GM18499 (cell line): ENCODE measurements around the gene NTM.
A peak's percentile ranks its signal among the peaks of the same experiment; 100 is the strongest.

Experiments
- ATAC-seq: cut with Tn5 transposase; IDR thresholded peaks from one replicate; pipeline ENCODE4 v1.9.1; 2021; ENCODE audit warnings: moderate number of reproducible peaks; ENCODE audit not compliant: insufficient read depth, unreplicated experiment

The NTM gene

GRCh38 chr11:131628739-131629138 is 258.3 kb downstream of the NTM start:
- no peak for ATAC-seq

DNA sequence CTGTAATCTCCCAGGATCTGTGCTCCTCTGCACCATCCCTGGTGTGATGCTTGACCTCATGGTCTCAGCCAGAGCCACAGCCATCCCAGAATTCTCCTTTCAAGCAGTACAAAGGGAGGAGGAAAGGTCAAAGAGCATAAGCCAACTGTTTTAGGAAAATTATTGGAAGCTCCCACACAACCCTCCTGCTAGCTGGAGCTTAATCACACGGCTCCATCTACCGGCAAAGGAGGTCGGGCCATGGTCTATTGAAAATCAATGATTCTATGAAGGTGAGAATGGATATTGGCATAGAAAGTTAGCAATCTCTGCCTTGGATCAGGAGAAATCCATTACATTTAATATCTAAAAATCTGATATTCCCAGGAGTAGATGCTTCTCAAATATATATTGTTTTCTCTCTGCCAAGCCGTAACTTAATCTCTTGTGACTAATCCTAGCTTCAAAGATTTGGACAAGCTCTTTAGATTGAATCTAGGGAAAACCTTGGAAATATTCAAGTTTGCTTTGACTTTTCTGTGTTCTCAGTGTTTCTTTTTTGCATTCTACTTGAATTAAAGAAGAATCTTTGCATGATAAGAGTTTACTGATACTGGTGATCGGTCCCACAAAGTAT is 259.6 kb downstream of the NTM start:
- ATAC-seq: no peak

- ATAC-seq: no peak
Observed at GRCh38 chr11:131632971-131633370, 262.6 kb downstream of the NTM start.

GRCh38 chr11:131633921-131634715 is 263.7 kb downstream of the NTM start:
- ATAC-seq: no peak

DNA sequence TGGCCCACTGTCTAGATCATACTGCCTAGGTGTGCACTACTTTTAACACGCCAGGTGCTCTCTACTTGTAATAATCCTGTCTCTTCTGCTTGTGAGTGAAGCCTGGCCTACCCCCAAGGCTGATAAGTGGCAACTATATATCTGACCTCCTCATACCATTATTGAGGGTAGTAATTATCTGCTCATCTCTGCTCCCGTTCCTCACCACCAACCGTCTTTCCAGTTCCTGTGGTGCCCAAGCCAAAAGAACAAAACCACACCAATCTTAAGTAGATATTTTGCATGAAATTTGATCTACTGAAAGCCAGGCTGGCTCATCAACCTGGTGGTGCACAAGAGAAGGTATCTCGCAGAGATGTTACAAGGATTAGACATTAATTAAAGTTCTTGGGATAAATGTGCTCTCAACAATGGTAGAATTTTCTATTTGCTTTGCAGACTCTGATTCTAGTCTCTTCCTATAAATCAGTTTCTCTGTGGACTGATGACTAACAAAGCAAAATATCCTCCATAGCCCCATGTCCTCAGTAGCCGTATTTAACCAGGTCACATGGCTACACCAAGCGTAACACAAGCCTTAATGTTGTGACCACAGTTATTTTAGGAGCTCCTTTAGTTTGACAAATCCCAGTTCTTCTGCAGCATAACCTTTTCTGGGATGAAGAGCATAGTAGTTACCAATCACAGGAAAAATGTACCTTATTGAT is 267.2 kb downstream of the NTM start:
- ATAC-seq: no peak

GRCh38 chr11:131638889-131639288 is 268.5 kb downstream of the NTM start:
- ATAC-seq: no peak

DNA sequence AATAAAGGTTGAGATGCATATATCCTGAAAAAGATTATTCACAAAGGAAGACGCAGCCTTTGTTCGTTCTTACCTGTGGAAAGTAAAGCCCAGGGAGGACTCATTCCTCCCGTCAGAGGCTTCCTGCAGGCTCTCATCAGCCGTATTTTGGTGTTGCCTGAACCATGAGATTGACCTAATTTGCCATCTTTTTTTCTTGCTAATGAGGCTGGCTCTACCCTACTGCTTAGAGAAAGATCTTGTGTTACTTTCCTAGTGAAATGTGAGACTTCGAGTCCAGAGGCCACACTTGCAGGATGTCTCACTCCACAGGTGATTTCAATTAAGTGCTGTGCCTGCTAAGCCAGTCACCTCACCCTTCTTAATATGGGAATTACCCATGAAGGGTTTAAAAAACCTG is 269.9 kb downstream of the NTM start:
- no peak for ATAC-seq

- ATAC-seq: no peak
Observed at GRCh38 chr11:131642756-131643531, 272.5 kb downstream of the NTM start.

DNA sequence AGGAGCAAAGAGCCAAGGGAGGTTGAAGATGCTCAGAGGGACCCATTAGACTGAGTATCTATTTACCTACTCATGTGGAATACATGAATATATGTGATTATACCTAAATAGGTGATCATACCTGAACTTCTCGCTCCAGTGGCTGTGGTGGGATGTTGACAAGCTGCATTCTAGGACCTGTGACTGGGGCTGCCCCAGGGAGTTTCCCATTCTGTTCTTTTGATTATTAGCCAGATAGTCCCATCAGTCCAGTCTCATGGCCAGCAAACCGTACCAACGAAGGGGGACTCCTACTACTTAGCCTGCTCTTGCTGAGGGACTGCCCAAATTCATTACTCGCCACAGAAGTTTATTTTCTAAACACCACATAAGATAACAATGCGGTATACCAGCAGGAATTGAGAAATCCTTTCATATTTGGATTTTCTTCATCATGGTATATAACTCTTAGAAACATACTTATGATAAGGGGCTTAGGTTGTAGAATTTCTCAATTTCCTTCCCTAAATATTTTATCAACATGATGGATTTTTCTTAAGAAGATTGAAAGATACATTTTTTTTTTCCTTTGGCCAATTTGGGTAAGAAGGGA is 273.9 kb downstream of the NTM start:
- ATAC-seq: no peak

DNA sequence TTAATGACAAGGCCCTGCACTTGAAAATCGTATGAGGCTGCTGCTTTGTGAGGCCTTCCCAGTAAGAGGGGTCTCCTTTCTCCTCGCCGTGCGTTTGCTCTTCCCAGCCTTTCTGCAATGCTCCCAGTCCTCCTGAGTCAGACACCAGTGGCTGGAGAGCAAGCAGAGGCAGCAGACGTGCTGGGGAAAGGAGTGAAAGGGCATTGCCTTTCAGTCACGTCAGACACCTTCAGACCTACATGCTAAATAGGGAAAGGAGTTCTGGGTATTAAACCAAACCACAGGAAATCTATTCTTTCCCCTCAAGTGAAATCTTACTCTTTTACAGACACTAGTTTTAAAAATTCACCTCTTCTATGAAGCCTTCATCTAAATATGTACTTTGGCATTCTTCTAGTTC is 274.8 kb downstream of the NTM start:
- no peak for ATAC-seq

DNA sequence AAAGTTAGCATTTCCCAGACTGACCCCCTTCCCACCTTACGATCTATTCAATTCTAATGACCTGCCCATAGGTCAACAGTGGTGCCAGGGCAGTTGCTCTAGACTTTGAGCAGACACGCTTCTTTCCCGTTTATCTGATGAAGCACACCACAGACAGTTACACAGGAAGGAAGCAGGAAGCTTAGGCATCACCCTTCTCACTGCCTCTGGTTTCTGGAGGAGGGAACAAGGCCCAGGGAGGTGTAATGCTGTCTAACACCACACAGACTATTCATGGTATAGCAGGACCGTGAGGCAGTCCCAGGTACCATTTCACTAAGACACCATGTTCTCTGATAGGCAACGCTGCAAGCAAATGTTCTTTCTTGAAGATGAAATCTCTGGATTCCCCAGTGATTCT is 279.4 kb downstream of the NTM start:
- ATAC-seq: no peak

- no peak for ATAC-seq
Observed at GRCh38 chr11:131652231-131652630, 281.8 kb downstream of the NTM start.

DNA sequence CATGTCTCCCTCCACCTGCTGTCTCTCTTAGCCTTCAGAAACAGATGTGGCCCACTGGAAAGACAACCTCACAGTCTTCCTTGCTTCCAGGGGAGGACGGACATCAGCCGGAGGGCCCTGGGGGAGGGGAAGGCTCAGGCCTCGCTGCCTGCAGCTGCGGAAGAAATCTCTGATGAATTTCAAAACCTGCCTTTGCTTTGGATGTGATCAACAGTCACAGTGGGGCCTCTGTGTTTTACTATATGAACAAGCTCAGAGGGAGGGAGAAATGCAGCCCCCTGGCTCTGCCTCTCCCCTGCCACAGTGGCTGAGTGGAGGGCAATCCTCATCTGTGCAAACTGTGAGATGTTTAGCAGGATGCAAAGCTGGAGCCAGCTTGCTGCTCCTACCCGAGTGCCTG is 282.8 kb downstream of the NTM start:
- no peak for ATAC-seq

DNA sequence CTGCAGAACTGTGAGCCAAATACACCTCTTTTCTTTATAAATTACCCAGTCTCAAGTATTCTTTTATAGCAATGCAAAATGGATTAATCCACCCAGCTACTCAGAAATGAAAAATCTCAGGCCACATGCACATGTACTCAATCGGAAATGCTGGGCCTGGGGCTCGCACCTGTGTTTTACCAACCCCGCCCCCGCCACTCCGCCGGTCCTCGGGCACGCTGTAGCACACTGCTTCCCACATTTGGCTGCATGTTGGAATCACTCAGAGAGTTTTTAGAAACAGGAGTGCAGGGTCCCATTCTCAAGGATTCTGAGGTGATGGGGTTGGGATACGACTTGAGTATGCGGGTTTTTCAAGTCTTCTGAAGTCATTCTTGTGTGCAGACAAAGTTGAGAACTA is 284.4 kb downstream of the NTM start:
- ATAC-seq: no peak

DNA sequence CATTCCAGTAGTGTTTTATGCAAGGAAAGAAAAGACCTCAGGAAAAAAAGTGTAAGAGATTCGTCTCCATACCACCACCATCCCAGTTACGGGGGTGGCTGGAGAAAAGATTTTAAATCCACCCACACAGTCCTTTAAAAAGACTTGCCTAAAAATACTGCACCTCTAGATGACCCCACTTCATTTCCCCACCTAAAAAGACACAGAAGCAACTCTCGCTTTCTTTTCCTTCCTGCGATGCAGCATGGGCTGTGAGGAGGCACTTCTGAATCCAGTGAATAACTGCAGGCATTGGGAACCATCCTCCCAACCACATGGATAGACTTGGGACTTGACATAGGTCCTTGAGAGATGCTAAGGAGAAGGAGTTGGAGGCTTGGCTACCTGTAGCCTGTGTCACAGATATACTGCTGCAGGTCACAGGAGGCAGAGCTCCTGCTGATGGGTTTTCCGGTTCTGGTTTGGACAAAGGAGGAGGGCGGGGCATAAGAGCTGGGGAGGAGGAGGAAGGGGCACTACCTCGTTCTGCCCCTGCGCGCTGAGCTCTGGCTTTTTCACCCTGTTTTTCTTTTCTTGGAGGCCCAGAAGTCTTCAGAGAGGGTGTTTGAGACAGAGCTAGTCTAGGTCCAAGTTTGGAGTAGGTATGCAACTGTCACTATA is 285.9 kb downstream of the NTM start:
- no peak for ATAC-seq

- no peak for ATAC-seq
Observed at GRCh38 chr11:131656839-131657211, 286.4 kb downstream of the NTM start.

GRCh38 chr11:131658414-131658813 is 288.0 kb downstream of the NTM start:
- ATAC-seq: no peak

DNA sequence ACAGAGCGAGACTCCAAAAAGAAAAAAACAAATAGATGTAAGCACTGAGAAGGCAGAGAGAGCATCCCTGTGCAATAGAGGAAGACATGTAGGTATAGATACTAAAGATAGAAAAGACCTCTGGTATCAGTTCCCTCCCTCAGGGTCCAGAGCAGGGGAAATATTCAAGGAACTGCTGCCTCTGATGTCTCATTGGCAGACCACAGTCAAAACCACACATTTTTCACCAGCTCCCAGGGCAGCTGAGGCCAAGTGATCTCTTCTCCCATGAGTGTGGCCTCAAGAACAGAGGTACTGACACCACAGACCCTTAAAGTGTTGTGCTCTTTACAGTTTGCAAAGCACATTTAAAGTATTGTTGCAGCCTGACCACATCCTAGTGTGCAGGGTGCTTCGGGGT is 288.5 kb downstream of the NTM start:
- peak; percentile 73 for ATAC-seq

- no peak for ATAC-seq
Observed at GRCh38 chr11:131659931-131660330, 289.5 kb downstream of the NTM start.

GRCh38 chr11:131661132-131661531 is 290.7 kb downstream of the NTM start:
- no peak for ATAC-seq
